Articular chondrocyte of knee joint (primary cell): ENCODE results near the gene NKD2. TPM values are rescaled to one million over a fixed set of nuclear protein-coding genes. Genes with fewer than 3 reads are reported as not detected.

Experiments
- small RNA-seq: library from RNA; depleted of rRNA; stranded (forward); fragments of <200 nt; gene quantifications from one replicate; pipeline ENCODE3, GENCODE V24; 2012
- total RNA-seq: library from RNA; depleted of rRNA; stranded (reverse); fragments of >200 nt; gene quantifications from 2 replicates; pipeline ENCODE4 v1.2.3, GENCODE V29; 2012

NKD2 gene, protein sequence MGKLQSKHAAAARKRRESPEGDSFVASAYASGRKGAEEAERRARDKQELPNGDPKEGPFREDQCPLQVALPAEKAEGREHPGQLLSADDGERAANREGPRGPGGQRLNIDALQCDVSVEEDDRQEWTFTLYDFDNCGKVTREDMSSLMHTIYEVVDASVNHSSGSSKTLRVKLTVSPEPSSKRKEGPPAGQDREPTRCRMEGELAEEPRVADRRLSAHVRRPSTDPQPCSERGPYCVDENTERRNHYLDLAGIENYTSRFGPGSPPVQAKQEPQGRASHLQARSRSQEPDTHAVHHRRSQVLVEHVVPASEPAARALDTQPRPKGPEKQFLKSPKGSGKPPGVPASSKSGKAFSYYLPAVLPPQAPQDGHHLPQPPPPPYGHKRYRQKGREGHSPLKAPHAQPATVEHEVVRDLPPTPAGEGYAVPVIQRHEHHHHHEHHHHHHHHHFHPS
- not detected in 2 replicates for total RNA-seq

GRCh38 chr5:1008451-1009358 is at the start of gene NKD2:
NKD2 (plus strand) TSS chr5:1008802; CDS start chr5:1009058, 256 bp downstream.

Small RNA genes within 50 kb of the gene (small RNA-seq; reads per million reads assigned to genes)
- not detected for gene MIR4635

Other genes starting within 250 kb of the NKD2 start
- under 0.01 and 0.13 TPM in 2 replicates for gene ZDHHC11B, start 224.1 kb upstream of the NKD2 start, total RNA-seq
- 1.0 and 1.4 TPM in 2 replicates for gene ZDHHC11, start 157.8 kb upstream of the NKD2 start, total RNA-seq
- 24.8 and 26.0 TPM in 2 replicates for gene BRD9, start 116.0 kb upstream of the NKD2 start, total RNA-seq
- 13.2 TPM in 2 replicates for gene TRIP13, start 115.9 kb upstream of the NKD2 start, total RNA-seq
- gene SLC12A7, start 103.3 kb downstream of the NKD2 start, total RNA-seq: 12.3 and 12.7 TPM in 2 replicates
- gene SLC6A19, start 192.8 kb downstream of the NKD2 start, total RNA-seq: not detected in 2 replicates
- not detected in 2 replicates for gene SLC6A18, start 216.6 kb downstream of the NKD2 start, total RNA-seq